Neutrophil (primary cell): ENCODE results near the gene DCLK1.

Source experiments
- H3K27ac ChIP-seq: fragments of 200-600 bp; sonication (generic); 2 replicates; pipeline ENCODE4 v1.5.1; 2016; ENCODE audit warnings: mild to moderate bottlenecking, moderate library complexity
- H3K27me3 ChIP-seq: fragments of 200-600 bp; sonication (generic); 2 replicates; pipeline ENCODE4 v1.6.0; 2016; ENCODE audit warnings: mild to moderate bottlenecking
- H3K36me3 ChIP-seq: fragments of 200-600 bp; sonication (generic); 2 replicates; pipeline ENCODE4 v1.5.1; 2017
- H3K4me1 ChIP-seq, 2 experiments: fragments of 200-600 bp in 1 of 2; sonication (generic) in 1 of 2; 1 replicate in 1 of 2; 2 replicates in 1 of 2; pipeline versions ENCODE4 v1.5.1 to v1.6.1; 2013 to 2016; ENCODE audit warnings: low read depth in 1 of 2, low read length in 1 of 2, mild to moderate bottlenecking in 1 of 2, moderate library complexity in 1 of 2; ENCODE audit not compliant: control insufficient read depth in 1 of 2, insufficient read depth in 1 of 2
- H3K4me3 ChIP-seq, 2 experiments: fragments of 200-600 bp in 1 of 2; sonication (generic) in 1 of 2; 1 replicate in 1 of 2; 2 replicates in 1 of 2; pipeline ENCODE4 v1.5.1; 2013 to 2016; ENCODE audit warnings: low read depth in 1 of 2, low read length in 1 of 2, mild to moderate bottlenecking in 1 of 2, moderate library complexity in 1 of 2
- H3K9me3 ChIP-seq: fragments of 200-600 bp; sonication (generic); 2 replicates; pipeline ENCODE4 v1.5.1; 2016
- TF ChIP-seq, protein P1 (sequence below): fragments of 200-600 bp; sonication (generic); IDR thresholded peaks from 2 replicates; pipeline ENCODE4 v1.5.1; 2016; ENCODE audit warnings: antibody characterized with exemption

DCLK1 gene

DNA sequence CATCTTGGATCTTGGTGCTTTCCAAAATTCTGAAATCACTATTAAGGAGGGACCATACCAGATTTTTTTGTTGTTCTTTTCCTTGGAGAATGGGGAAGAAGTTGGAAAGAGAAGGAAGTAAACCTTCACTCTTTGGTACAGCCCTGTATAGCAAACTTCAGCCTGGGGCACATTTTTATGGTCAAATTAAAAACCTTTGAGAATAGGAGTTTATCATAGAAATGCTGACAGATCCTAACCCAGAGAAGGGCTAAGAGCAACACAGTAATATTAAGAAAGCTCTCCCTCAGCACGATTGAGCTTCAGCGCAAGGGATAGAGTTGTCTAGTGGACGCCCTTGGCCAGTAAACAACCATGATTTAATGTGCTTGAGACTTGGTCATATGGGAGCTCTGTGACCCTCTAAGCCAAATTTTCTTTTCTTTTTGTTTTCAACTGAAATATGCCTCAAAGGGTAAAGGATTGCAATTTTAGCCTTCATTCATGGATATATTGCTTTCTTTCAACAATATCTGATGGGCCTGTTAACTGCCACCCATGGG, 360.4 kb downstream of the DCLK1 start:
- Histone ChIP-seq H3K27me3 (no peaks in the 10 kb centered on the region), H3K4me1 (no peaks in the 10 kb centered on the region), H3K27ac (no peak overlapping the region), H3K9me3 (no peaks in the 10 kb centered on the region), H3K36me3 (no peaks in the 10 kb centered on the region), H3K4me3 (no peak overlapping the region)
- TF ChIP-seq, protein P1, sequence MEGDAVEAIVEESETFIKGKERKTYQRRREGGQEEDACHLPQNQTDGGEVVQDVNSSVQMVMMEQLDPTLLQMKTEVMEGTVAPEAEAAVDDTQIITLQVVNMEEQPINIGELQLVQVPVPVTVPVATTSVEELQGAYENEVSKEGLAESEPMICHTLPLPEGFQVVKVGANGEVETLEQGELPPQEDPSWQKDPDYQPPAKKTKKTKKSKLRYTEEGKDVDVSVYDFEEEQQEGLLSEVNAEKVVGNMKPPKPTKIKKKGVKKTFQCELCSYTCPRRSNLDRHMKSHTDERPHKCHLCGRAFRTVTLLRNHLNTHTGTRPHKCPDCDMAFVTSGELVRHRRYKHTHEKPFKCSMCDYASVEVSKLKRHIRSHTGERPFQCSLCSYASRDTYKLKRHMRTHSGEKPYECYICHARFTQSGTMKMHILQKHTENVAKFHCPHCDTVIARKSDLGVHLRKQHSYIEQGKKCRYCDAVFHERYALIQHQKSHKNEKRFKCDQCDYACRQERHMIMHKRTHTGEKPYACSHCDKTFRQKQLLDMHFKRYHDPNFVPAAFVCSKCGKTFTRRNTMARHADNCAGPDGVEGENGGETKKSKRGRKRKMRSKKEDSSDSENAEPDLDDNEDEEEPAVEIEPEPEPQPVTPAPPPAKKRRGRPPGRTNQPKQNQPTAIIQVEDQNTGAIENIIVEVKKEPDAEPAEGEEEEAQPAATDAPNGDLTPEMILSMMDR, result no peak

DNA sequence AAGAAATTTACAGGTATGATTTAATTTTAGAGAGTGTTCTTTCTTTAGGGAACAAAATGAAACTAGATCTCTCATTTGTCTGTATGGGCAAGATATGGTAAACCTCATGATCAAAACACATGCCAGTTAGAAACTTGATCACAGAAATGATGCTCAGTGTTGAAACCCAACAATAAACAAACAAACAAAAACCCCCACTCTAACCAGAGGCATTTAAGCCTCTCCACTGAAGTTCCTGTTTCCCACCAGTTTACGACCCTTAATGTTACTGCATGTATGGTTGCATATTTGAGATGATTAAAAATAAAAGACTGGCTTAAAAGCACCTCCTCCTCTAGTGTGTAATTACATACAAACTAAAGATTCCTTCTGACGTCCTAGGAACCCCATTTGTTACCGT, 361.4 kb downstream of the DCLK1 start:
- no peaks in the 10 kb centered on the region for H3K36me3 ChIP-seq
- H3K4me1 ChIP-seq, result no peaks in the 10 kb centered on the region
- TF ChIP-seq, protein P1, result no peak
- H3K27ac ChIP-seq, result no peak overlapping the region
- no peaks in the 10 kb centered on the region for H3K27me3 ChIP-seq
- no peaks in the 10 kb centered on the region for H3K9me3 ChIP-seq
- H3K4me3 ChIP-seq, result no peak overlapping the region

DNA sequence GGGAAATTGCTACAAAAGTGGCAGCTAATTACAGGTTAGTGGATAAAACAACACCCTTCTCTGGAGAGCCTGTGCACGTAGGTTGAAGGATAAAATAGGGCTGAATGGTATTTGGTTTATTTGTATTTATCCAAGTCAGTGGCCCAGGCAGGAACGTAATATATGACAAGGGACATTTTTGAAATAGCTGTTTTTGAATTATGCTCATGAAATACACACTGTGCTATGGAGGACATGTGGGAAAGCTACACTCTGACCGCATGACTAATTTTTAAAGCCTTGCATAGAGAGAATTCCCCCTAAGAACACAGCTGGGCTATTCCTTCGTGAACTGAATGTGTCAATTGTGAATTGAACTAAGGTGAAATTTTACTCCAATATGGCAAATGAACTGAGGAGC, 362.6 kb downstream of the DCLK1 start:
- Histone ChIP-seq H3K9me3 (no peaks in the 10 kb centered on the region), H3K27ac (no peak overlapping the region), H3K4me3 (no peak overlapping the region), H3K4me1 (no peaks in the 10 kb centered on the region), H3K36me3 (no peaks in the 10 kb centered on the region), H3K27me3 (no peaks in the 10 kb centered on the region)
- TF ChIP-seq, protein P1, result no peak

GRCh38 chr13:35768073-35768472, 363.1 kb downstream of the DCLK1 start:
- no peak overlapping the region for H3K27ac ChIP-seq

GRCh38 chr13:35767256-35767976, 363.8 kb downstream of the DCLK1 start:
- no peaks in the 10 kb centered on the region for H3K27me3 ChIP-seq
- H3K36me3 ChIP-seq, result no peaks in the 10 kb centered on the region
- H3K4me1 ChIP-seq, result no peaks in the 10 kb centered on the region
- no peak overlapping the region for H3K4me3 ChIP-seq
- TF ChIP-seq, protein P1, result no peak
- no peak overlapping the region for H3K27ac ChIP-seq
- no peaks in the 10 kb centered on the region for H3K9me3 ChIP-seq

More at GRCh38 chr13:35768073-35768472, 363.1 kb downstream of the DCLK1 start:
- Histone ChIP-seq H3K9me3 (no peaks in the 10 kb centered on the region), H3K4me3 (no peak overlapping the region), H3K4me1 (no peaks in the 10 kb centered on the region), H3K36me3 (no peaks in the 10 kb centered on the region), H3K27me3 (no peaks in the 10 kb centered on the region)
- TF ChIP-seq, protein P1, result no peak
